Measurements from ENCODE around the gene CFAP299.

DNA sequence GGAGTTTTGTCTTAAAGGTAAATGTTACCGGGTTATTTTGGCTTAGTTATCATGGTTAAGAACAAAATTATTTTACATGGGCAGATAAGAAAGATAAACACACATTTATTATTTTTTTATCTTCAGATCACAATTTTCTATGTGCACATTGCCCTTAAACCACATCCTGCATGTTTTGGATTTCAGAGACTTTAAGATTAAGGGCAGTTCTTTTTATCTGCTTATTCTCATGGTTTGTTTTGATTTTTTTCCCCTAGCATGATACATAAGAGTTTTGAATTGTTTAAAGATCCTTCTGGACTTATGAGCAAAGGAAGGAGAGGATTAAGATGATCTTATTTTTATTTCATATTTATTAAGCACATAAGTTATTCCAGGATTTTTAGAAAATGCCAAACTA is 504.9 kb downstream of the CFAP299 start:
- TF ChIP-seq, protein P1, sequence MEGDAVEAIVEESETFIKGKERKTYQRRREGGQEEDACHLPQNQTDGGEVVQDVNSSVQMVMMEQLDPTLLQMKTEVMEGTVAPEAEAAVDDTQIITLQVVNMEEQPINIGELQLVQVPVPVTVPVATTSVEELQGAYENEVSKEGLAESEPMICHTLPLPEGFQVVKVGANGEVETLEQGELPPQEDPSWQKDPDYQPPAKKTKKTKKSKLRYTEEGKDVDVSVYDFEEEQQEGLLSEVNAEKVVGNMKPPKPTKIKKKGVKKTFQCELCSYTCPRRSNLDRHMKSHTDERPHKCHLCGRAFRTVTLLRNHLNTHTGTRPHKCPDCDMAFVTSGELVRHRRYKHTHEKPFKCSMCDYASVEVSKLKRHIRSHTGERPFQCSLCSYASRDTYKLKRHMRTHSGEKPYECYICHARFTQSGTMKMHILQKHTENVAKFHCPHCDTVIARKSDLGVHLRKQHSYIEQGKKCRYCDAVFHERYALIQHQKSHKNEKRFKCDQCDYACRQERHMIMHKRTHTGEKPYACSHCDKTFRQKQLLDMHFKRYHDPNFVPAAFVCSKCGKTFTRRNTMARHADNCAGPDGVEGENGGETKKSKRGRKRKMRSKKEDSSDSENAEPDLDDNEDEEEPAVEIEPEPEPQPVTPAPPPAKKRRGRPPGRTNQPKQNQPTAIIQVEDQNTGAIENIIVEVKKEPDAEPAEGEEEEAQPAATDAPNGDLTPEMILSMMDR (IDR thresholded peaks at IDR 0.05; ENCODE audit: low read depth, low read length, poor library complexity, severe bottlenecking) = no peak
- no peak for TF ChIP-seq EZH2phosphoT487 (IDR thresholded peaks at IDR 0.05; ENCODE audit: borderline replicate concordance, low read length)

Data from DOHH2 (cell line).